ENCODE measurements around the gene CAPN7. TPM values are rescaled to one million over a fixed set of nuclear protein-coding genes. Genes with fewer than 3 reads are reported as not detected.

Gene CAPN7
- total RNA-seq, 4 donors from 2014 or later = 44.0 to 80.5 (median 49.1) TPM

GRCh38 chr3:15215996-15216395 lies 9.9 kb downstream of the CAPN7 start:
- H3K4me3 ChIP-seq (ENCODE audit: low read depth, poor library complexity, severe bottlenecking) = no peak overlapping the region
- DNase-seq (ENCODE audit: low spot score in 2 of 2) = no peak
- intact Hi-C loops (cut with DNase I; ENCODE audit: low total_unique reads) = no loop called here

GRCh38 chr3:15216501-15216900 lies 10.5 kb downstream of the CAPN7 start:
- intact Hi-C loops (cut with DNase I; ENCODE audit: low total_unique reads) = no loop called here
- H3K4me3 ChIP-seq (ENCODE audit: low read depth, poor library complexity, severe bottlenecking) = no peak overlapping the region
- DNase-seq (ENCODE audit: low spot score in 2 of 2) = no peak
- no peak for TF ChIP-seq POLR2A (IDR thresholded peaks at IDR 0.05)
- no peak for TF ChIP-seq CTCF (IDR thresholded peaks at IDR 0.05)
- WGBS, 2 donors = 95 to 97% methylated on average over 1 of the region's 1 CpG

More at GRCh38 chr3:15215996-15216395, 9.9 kb downstream of the CAPN7 start:
- TF ChIP-seq CTCF (IDR thresholded peaks at IDR 0.05) = no peak
- TF ChIP-seq POLR2A (IDR thresholded peaks at IDR 0.05) = no peak
- WGBS, 2 donors = 81 to 84% methylated on average over 2 of the region's 2 CpGs

DNA sequence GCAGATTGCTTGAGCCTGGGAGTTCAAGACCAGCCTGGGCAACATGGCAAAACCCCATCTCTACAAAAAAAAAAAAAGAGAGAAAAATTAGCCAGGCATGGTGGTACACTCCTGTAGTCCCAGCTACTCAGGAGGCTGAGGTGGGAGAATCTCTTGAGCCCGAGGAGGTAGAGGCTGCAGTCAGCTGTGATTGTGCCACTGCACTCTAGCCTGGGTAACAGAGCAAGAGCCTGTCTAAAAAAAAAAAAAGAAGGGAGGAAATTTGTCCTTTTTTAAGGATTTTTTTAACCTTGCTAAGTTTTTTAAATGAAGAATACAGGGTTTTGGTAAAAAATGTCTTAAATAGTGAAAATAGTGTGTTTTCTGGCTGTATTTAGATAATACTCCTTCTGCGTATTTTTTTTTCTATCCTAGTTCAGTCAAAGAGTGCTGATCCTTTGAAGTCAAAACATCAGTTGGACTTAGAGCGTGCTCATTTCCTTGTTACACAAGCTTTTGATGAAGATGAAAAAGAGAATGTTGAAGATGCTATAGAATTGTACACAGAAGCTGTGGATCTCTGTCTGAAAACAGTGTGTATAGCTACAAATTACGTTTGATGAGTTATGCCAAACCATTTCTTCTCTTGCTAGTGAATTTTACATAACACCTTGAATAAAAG lies 11.1 kb downstream of the CAPN7 start:
- TF ChIP-seq POLR2A (IDR thresholded peaks at IDR 0.05) (no peak), CTCF (IDR thresholded peaks at IDR 0.05) (no peak)
- no peak overlapping the region for H3K4me3 ChIP-seq (ENCODE audit: low read depth, poor library complexity, severe bottlenecking)
- 93 to 98% methylated on average over 4 of the region's 4 CpGs for WGBS, 2 donors
- no peak for DNase-seq (ENCODE audit: low spot score in 2 of 2)
- intact Hi-C loops (cut with DNase I; ENCODE audit: low total_unique reads) = no loop called here

- no peak for TF ChIP-seq POLR2A (IDR thresholded peaks at IDR 0.05)
- no peak for TF ChIP-seq CTCF (IDR thresholded peaks at IDR 0.05)
- 85 to 88% methylated on average over 2 of the region's 2 CpGs for WGBS, 2 donors
These were observed 11.8 kb downstream of the CAPN7 start for GRCh38 chr3:15217841-15218267.

DNA sequence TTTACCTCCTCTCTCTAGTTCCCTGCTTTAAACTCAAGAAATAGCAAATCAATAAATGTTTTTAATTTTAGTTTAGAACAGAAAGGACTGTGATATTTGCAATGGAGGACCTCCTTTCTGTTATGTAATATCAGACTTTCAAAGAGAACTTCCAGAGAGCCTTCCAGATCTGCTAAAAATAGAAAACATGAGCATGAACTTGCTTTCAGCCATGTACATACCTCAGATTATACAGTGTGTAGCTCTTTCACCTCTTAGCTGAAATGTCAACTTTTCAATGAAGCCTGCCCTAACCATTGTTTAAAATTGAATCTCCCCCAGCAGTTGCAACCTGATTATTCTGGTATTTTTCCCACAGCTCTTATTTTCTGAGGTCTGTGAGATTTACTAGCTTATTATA lies 12.6 kb downstream of the CAPN7 start:
- intact Hi-C loops (cut with DNase I; ENCODE audit: low total_unique reads) = no loop called here
- DNase-seq (ENCODE audit: low spot score in 2 of 2) = no peak
- TF ChIP-seq POLR2A (IDR thresholded peaks at IDR 0.05) (no peak), CTCF (IDR thresholded peaks at IDR 0.05) (no peak)
- no peak overlapping the region for H3K4me3 ChIP-seq (ENCODE audit: low read depth, poor library complexity, severe bottlenecking)

More at GRCh38 chr3:15217841-15218267, 11.8 kb downstream of the CAPN7 start:
- DNase-seq (ENCODE audit: low spot score in 2 of 2) = no peak
- no peak overlapping the region for H3K4me3 ChIP-seq (ENCODE audit: low read depth, poor library complexity, severe bottlenecking)
- intact Hi-C loops (cut with DNase I; ENCODE audit: low total_unique reads) = no loop called here

- WGBS, 2 donors = 52 to 67% methylated on average over 8 of the region's 8 CpGs
These were observed 14.0 kb downstream of the CAPN7 start for GRCh38 chr3:15220056-15220455.

More at GRCh38 chr3:15220056-15220455, 14.0 kb downstream of the CAPN7 start:
- TF ChIP-seq POLR2A (IDR thresholded peaks at IDR 0.05) = no peak
- no peak for TF ChIP-seq CTCF (IDR thresholded peaks at IDR 0.05)
- intact Hi-C loops (cut with DNase I; ENCODE audit: low total_unique reads) = no loop called here
- no peak for DNase-seq (ENCODE audit: low spot score in 2 of 2)
- no peak overlapping the region for H3K4me3 ChIP-seq (ENCODE audit: low read depth, poor library complexity, severe bottlenecking)

Data from lower leg skin (tissue), 4 donors.